ENCODE data around the gene PARD3B.

GRCh38 chr2:205366336-205367060 lies 821.2 kb downstream of the PARD3B start:
- TF ChIP-seq RCOR1 (conservative IDR thresholded peaks at IDR 0.05; ENCODE audit: low read depth, low read length) (no peak), SP1 (IDR thresholded peaks at IDR 0.05; ENCODE audit: low read depth, low read length) (no peak), RB1 (IDR thresholded peaks at IDR 0.05; ENCODE audit: borderline replicate concordance) (no peak), ZBTB4 (CRISPR knock-in tag; IDR thresholded peaks at IDR 0.05) (no peak), HDGF (IDR thresholded peaks at IDR 0.05) (no peak), CREB1 (IDR thresholded peaks at IDR 0.05; ENCODE audit: low read depth) (no peak), YY1 (IDR thresholded peaks at IDR 0.05; ENCODE audit: low read depth, low read length) (no peak), ZZZ3 (IDR thresholded peaks at IDR 0.05; ENCODE audit: control insufficient read depth, insufficient read length, low read depth) (no peak), CTCF (IDR thresholded peaks at IDR 0.05 in 2 of 3, conservative IDR thresholded peaks at IDR 0.05 in 1 of 3; ENCODE audit: control insufficient read depth in 2 of 3, extremely low read depth in 1 of 3, insufficient read depth in 1 of 3, low read depth in 3 of 3, low read length in 3 of 3) (no peak), FOS (IDR thresholded peaks at IDR 0.05; ENCODE audit: borderline replicate concordance, extremely low read depth, insufficient read length) (no peak), TAF1 (IDR thresholded peaks at IDR 0.05; ENCODE audit: borderline replicate concordance, low read depth, low read length) (no peak)
